ENCODE measurements around the gene NOP14. TPM values are rescaled to one million over a fixed set of nuclear protein-coding genes. Genes with fewer than 3 reads are reported as not detected.

The NOP14 gene
- total and polyA plus RNA-seq, 2 of the 8 experiments (the other 6 are each of a cell fraction or from before 2014, with no cell fraction given), result 8.6 to 45.3 TPM

DNA sequence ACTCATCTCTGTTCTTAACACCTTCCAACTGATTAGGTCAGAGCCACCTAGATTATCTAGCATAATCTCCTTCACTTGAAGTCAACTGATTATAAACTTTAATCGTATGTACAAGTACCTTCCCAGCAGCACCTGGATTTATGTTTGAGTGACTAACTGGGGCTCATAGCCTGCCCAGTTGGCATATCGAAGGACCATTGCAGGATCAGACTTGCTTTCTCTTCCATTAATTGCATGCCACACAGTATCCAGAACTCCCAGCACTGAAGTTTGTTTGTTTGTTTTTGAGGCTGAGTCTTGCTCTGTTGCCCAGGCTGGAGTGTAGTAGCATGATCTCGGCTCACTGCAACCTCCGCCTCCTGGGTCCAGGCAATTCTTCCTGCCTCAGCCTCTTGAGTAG, 28.0 kb upstream of the NOP14 start:
- no peak overlapping the region for H3K27ac ChIP-seq (ENCODE audit: low read depth, low read length)
- CTCF ChIA-PET (ENCODE audit: partially characterized antibody), result interaction anchor here (1.5 to 10.2 kb wide), 2 partner anchors 12 to 46 kb away, joined by 3 to 57 read pairs; no protein-coding TSS in a partner anchor
- H3K9ac ChIP-seq (replicated peaks in 1 of 4; ENCODE audit: extremely low read depth in 1 of 4, low read depth in 3 of 4, low read length in 3 of 4), result no peak overlapping the region
- no peaks in the 10 kb centered on the region for H3K23me2 ChIP-seq (ENCODE audit: low read depth, low read length)
- no peaks in the 10 kb centered on the region for H3K4me1 ChIP-seq (replicated peaks in 1 of 4; ENCODE audit: control insufficient read depth in 3 of 4, insufficient read depth in 4 of 4, low read length in 3 of 4)
- H3K4me2 ChIP-seq (ENCODE audit: insufficient read depth in 1 of 2, low read depth in 2 of 2, low read length in 2 of 2), result no peak overlapping the region
- no peak overlapping the region for H3K14ac ChIP-seq (ENCODE audit: insufficient read length)
- no peak overlapping the region for H3K4ac ChIP-seq (replicated peaks; ENCODE audit: insufficient read length, low read depth, low read length)
- no peak overlapping the region for H4K5ac ChIP-seq (ENCODE audit: insufficient read length, low read depth, low read length)
- no peak overlapping the region for H3K4me3 ChIP-seq (ENCODE audit: extremely low read depth in 1 of 4, insufficient read depth in 2 of 4, low read depth in 3 of 4, low read length in 4 of 4)
- no peak overlapping the region for H3K23ac ChIP-seq (ENCODE audit: insufficient read length)
- no peak overlapping the region for H4K91ac ChIP-seq (replicated peaks; ENCODE audit: insufficient read length, low read length)
- FAIRE-seq, result no peak
- H3K56ac ChIP-seq (replicated peaks; ENCODE audit: insufficient read length, low read depth, low read length), result no peak overlapping the region
- H2AK5ac ChIP-seq (ENCODE audit: low read depth, low read length), result no peak overlapping the region
- no peaks in the 10 kb centered on the region for H3K79me1 ChIP-seq (ENCODE audit: low read depth, low read length)
- no peak overlapping the region for H2BK20ac ChIP-seq (ENCODE audit: low read length)
- H3K9me3 ChIP-seq (ENCODE audit: insufficient read depth in 2 of 2, low read depth in 1 of 2, low read length in 1 of 2), result peaks cover 0 to 2% of the 10 kb centered on the region in 2 experiments; a peak in 1 of 4 replicates
- no peak for DNase-seq (ENCODE audit: low read depth in 1 of 2, low spot score in 2 of 2)
- H2BK15ac ChIP-seq (ENCODE audit: low read length), result no peak overlapping the region
- no peaks in the 10 kb centered on the region for H4K20me1 ChIP-seq (replicated peaks in 1 of 2; ENCODE audit: control insufficient read depth in 1 of 2, insufficient read depth in 2 of 2, low read length in 2 of 2)
- H2BK5ac ChIP-seq (ENCODE audit: low read depth, low read length), result no peak overlapping the region
- TF ChIP-seq, protein P1, sequence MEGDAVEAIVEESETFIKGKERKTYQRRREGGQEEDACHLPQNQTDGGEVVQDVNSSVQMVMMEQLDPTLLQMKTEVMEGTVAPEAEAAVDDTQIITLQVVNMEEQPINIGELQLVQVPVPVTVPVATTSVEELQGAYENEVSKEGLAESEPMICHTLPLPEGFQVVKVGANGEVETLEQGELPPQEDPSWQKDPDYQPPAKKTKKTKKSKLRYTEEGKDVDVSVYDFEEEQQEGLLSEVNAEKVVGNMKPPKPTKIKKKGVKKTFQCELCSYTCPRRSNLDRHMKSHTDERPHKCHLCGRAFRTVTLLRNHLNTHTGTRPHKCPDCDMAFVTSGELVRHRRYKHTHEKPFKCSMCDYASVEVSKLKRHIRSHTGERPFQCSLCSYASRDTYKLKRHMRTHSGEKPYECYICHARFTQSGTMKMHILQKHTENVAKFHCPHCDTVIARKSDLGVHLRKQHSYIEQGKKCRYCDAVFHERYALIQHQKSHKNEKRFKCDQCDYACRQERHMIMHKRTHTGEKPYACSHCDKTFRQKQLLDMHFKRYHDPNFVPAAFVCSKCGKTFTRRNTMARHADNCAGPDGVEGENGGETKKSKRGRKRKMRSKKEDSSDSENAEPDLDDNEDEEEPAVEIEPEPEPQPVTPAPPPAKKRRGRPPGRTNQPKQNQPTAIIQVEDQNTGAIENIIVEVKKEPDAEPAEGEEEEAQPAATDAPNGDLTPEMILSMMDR (IDR thresholded peaks at IDR 0.05; ENCODE audit: control extremely low read depth in 1 of 3, insufficient read depth in 1 of 3, low read depth in 1 of 3, low read length in 3 of 3), result no peak
- TF ChIP-seq POLR2A (IDR thresholded peaks at IDR 0.05; ENCODE audit: control extremely low read depth in 1 of 2, low read depth in 2 of 2, low read length in 2 of 2) (no peak), KDM5A (IDR thresholded peaks at IDR 0.05; ENCODE audit: low read length) (no peak)
- no peak overlapping the region for H2AFZ ChIP-seq (ENCODE audit: low read length)
- no peaks in the 10 kb centered on the region for H3K36me3 ChIP-seq (ENCODE audit: control insufficient read depth in 2 of 4, insufficient read depth in 4 of 4, low read length in 3 of 4)
- no peak overlapping the region for H2BK120ac ChIP-seq (replicated peaks; ENCODE audit: low read depth, low read length)
- no peak overlapping the region for H2BK12ac ChIP-seq (ENCODE audit: low read depth, low read length)
- 99% methylated on average over 4 of the region's 4 CpGs; no CpG with 5 or more reads in 1 of the 2 experiments for WGBS, 2 experiments (ENCODE audit: extremely low coverage in 1 of 2, insufficient coverage in 1 of 2, insufficient read length in 1 of 2, insufficient replicate concordance in 2 of 2, low coverage in 1 of 2, low lambda C conversion rate in 2 of 2, missing lambda C conversion rate in 1 of 2)
- H3K79me2 ChIP-seq (ENCODE audit: control insufficient read depth in 1 of 2, insufficient read depth in 2 of 2, low read length in 2 of 2), result no peaks in the 10 kb centered on the region
- no peak overlapping the region for H3K18ac ChIP-seq (ENCODE audit: extremely low read depth, low read length)
- POLR2A ChIA-PET (ENCODE audit: partially characterized antibody), result no interaction called here
- no peak overlapping the region for H4K8ac ChIP-seq (ENCODE audit: extremely low read depth, insufficient read depth, low read length)
- no peaks in the 10 kb centered on the region for H3K27me3 ChIP-seq (replicated peaks in 1 of 4; ENCODE audit: control insufficient read depth in 3 of 4, extremely low read depth in 1 of 4, insufficient read depth in 3 of 4, low read length in 3 of 4)
